Upper lobe of left lung (tissue), 4 donors: Measurements from ENCODE around the gene HEATR5A.

Experiments used
- CTCF ChIP-seq, 6 experiments: fragments of 450-650 bp in 4 of 6; fragments of 200-600 bp in 2 of 6; sonication (generic) in 2 of 6; IDR thresholded peaks; one replicate each; pipeline ENCODE4 v1.5.1; 2016 to 2019; ENCODE audit warnings: antibody characterized with exemption in 6 of 6
- EP300 ChIP-seq, 4 donors: sonication (generic); formaldehyde crosslinking; IDR thresholded peaks; one replicate each; pipeline ENCODE4 v1.5.1; 2017; ENCODE audit warnings: antibody characterized with exemption in 4 of 4, control low read depth in 2 of 4
- POLR2A ChIP-seq, 4 donors: fragments of 450-650 bp; IDR thresholded peaks; one replicate each; pipeline ENCODE4 v1.5.1; 2016 to 2017; ENCODE audit warnings: antibody characterized with exemption in 4 of 4, mild to moderate bottlenecking in 2 of 4
- POLR2AphosphoS5 ChIP-seq, 2 donors: sonication (generic); formaldehyde crosslinking; IDR thresholded peaks; one replicate each; pipeline ENCODE4 v1.5.1; 2017; ENCODE audit warnings: antibody characterized with exemption in 2 of 2

DNA sequence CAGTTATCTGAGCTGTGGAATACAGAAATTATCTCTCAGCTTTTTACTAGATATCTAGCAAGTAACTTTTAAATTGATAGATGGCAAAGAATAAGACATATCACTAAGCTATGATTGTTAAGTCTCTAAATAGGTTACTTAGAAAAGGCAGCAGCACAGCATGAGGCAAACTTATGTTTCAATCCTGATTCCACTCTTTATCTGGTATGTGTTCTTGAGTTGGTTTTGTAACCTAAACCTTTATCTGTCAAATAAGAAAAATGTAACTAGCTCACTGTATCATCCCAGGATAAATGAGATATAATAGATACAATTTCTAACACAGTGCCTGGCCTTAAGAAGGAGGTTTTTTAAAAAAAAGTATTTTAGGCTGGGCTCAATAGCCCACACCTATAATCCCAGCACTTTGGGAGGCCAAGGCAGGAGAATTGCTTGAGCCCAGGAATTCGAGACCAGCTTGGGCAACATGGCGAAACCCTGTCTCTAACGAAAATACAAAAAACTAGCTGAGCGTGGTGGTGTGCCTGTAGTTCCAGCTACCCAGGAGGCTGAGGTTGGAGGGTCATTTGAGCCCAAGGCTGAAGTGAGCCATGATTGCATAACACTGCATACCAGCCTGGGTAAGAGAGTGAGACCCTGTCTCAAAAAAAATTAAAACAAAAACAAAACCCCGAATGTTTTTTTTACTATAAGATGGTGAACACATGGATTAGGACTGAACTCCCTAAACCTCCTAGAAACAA is 56.8 kb downstream of the HEATR5A start:
- TF ChIP-seq POLR2A (IDR thresholded peaks at IDR 0.05) (no peak), CTCF (IDR thresholded peaks at IDR 0.05) (no peak), POLR2AphosphoS5 (IDR thresholded peaks at IDR 0.05) (no peak), EP300 (IDR thresholded peaks at IDR 0.05) (no peak)
